Measurements from ENCODE around the gene PRB3. TPM values are rescaled to one million over a fixed set of nuclear protein-coding genes. Genes with fewer than 3 reads are reported as not detected.

PRB3 gene
- polyA plus RNA-seq, 1 experiment, result not detected

- CTCF ChIA-PET, result interaction anchor here (0.6 to 4.5 kb wide), 8 partner anchors 11 to 457 kb away, joined by 3 to 44 read pairs (median 6); no protein-coding TSS in a partner anchor
- no peak for DNase-seq (ENCODE audit: low read depth)
- H3K4me3 ChIP-seq (ENCODE audit: low read depth, low read length), result no peak overlapping the region
- POLR2A ChIA-PET, result no interaction called here
- H3K27me3 ChIP-seq (ENCODE audit: control insufficient read depth, insufficient read depth, low read length), result no peaks in the 10 kb centered on the region
- peak; percentile 63 for TF ChIP-seq CTCF (IDR thresholded peaks at IDR 0.05; ENCODE audit: insufficient read depth, low read depth, low read length)
- H3K36me3 ChIP-seq (ENCODE audit: control insufficient read depth, insufficient read depth, low read length), result no peaks in the 10 kb centered on the region
These were observed 41.1 kb downstream of the PRB3 start for GRCh38 chr12:11228296-11228879.

- no peak for DNase-seq (ENCODE audit: low read depth)
- no peaks in the 10 kb centered on the region for H3K27me3 ChIP-seq (ENCODE audit: control insufficient read depth, insufficient read depth, low read length)
- no peak overlapping the region for H3K4me3 ChIP-seq (ENCODE audit: low read depth, low read length)
- TF ChIP-seq CTCF (IDR thresholded peaks at IDR 0.05; ENCODE audit: insufficient read depth, low read depth, low read length), result no peak
- H3K36me3 ChIP-seq (ENCODE audit: control insufficient read depth, insufficient read depth, low read length), result no peaks in the 10 kb centered on the region
- CTCF ChIA-PET, result interaction anchor here (1.8 to 4.5 kb wide), 2 partner anchors 10 to 260 kb away, joined by 9 to 44 read pairs; no protein-coding TSS in a partner anchor
- POLR2A ChIA-PET, result no interaction called here
These were observed 42.1 kb downstream of the PRB3 start for GRCh38 chr12:11227373-11227772.

Other genes starting within 250 kb of the PRB3 start
- 0.33 and 0.48 TPM in 2 replicates for gene TAS2R19, start 247.1 kb downstream of the PRB3 start, polyA plus RNA-seq (2011; rRNA removed)
- gene TAS2R31, start 238.3 kb downstream of the PRB3 start, polyA plus RNA-seq (2011; rRNA removed), result 0.29 and 0.55 TPM in 2 replicates
- gene TAS2R46, start 207.4 kb downstream of the PRB3 start, polyA plus RNA-seq (2011; rRNA removed), result 0.09 and 0.11 TPM in 2 replicates
- gene TAS2R43, start 177.4 kb downstream of the PRB3 start, polyA plus RNA-seq (2011; rRNA removed), result not detected in 2 replicates
- gene TAS2R30, start 135.1 kb downstream of the PRB3 start, polyA plus RNA-seq (2011; rRNA removed), result 0.04 and 0.15 TPM in 2 replicates
- gene SMIM10L1, start 98.5 kb downstream of the PRB3 start, polyA plus RNA-seq (2011; rRNA removed), result 3.2 and 4.8 TPM in 2 replicates
- gene TAS2R42, start 82.8 kb downstream of the PRB3 start, polyA plus RNA-seq (2011; rRNA removed), result not detected in 2 replicates
- gene PRB4, start 40.7 kb upstream of the PRB3 start, polyA plus RNA-seq (2011; rRNA removed), result not detected in 2 replicates
- gene PRB2, start 125.9 kb upstream of the PRB3 start, polyA plus RNA-seq (2011; rRNA removed), result not detected in 2 replicates

Data from BJ (cell line).